ENCODE data around the gene CLPTM1L.
"Not testable (repeated sequence)": the region's sequence is repeated elsewhere in the genome, so short reads cannot be mapped to it uniquely, and the experiment has no call there.

The CLPTM1L gene

DNA sequence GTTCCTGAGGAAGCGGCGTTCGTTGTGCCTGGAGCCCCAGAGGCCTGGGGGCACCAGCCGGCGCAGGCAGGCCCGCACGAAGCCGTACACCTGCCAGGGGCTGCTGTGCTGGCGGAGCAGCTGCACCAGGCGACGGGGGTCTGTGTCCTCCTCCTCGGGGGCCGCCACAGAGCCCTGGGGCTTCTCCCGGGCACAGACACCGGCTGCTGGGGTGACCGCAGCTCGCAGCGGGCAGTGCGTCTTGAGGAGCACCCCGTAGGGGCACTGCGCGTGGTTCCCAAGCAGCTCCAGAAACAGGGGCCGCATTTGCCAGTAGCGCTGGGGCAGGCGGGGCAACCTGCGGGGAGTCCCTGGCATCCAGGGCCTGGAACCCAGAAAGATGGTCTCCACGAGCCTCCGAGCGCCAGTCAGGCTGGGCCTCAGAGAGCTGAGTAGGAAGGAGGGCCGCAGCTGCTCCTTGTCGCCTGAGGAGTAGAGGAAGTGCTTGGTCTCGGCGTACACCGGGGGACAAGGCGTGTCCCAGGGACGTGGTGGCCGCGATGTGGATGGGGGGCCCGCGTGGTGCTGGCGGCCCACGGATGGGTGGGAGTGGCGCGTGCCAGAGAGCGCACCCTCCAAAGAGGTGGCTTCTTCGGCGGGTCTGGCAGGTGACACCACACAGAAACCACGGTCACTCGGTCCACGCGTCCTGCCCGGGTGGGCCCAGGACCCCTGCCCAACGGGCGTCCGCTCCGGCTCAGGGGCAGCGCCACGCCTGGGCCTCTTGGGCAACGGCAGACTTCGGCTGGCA, 51.3 kb downstream of the CLPTM1L start:
- DNase-seq (ENCODE audit: low read depth in 3 of 3, low spot score in 1 of 3) = no peak

DNA sequence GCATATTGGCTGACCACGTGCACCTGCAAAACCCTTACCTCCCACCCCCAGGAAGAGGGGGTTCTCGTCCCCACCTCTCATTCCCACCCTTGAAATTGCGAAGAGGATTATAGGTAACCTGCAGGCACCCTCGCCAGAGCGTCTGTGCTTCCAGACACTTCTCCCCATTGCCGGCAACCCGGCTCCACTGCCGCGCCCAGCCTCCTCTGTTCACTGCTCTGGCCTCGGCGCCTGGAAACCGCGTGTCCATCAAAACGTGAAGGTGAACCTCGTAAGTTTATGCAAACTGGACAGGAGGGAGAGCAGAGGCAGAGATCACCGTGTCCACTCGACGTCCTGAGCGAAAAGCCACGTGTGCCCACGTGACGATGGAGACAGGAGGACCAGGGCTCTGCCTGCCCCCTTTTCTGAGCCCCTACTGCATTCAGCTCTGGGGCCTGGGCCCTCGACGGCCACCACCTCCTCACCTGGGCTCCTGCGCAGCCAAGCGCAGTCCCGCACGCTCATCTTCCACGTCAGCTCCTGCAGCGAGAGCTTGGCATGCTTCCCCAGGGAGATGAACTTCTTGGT, 52.0 kb downstream of the CLPTM1L start:
- DNase-seq (ENCODE audit: low read depth in 3 of 3, low spot score in 1 of 3) = no peak

DNA sequence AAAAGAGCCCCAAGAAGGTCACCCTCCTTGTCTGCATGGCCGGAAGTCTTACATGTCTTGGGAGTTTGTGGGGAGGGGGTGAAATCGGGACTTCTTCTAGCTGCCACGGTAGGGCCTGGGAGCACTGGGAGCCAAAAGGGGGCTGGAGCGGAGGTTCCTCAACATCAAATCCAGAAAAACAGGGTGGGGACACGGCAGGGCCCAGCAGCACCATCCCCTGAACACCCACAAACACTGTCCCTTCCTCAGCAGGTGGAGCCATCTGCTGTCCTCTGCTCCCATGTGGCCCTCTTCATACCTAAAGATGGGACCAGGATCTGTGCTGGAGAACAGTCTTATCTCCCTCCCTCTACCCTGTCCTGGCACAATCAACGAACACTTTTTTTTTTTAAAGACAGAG, 52.8 kb downstream of the CLPTM1L start:
- no peak for DNase-seq (ENCODE audit: low read depth in 3 of 3, low spot score in 1 of 3)

DNA sequence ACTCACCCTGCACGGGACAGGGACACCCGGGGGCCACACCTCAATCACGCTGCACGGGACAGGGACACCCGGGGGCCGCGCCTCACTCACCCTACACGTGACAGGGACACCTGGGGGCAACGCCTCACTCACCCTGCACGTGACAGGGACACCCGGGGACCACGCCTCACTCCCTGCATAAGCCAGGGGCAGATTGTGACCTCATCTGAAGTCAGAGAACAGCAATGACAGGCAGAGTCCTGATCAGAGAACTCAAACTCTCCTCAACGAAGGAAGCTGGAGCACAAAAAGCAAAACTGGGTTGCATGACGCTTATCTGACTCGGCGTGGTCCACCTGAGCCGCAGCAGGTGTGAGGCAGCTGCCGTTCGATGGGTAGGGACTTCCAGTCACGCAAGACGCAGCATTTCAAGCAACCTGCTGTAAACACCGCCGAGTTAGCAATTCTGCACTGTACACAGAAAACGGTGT, 53.3 kb downstream of the CLPTM1L start:
- no peak for DNase-seq (ENCODE audit: low read depth in 3 of 3, low spot score in 1 of 3)

DNA sequence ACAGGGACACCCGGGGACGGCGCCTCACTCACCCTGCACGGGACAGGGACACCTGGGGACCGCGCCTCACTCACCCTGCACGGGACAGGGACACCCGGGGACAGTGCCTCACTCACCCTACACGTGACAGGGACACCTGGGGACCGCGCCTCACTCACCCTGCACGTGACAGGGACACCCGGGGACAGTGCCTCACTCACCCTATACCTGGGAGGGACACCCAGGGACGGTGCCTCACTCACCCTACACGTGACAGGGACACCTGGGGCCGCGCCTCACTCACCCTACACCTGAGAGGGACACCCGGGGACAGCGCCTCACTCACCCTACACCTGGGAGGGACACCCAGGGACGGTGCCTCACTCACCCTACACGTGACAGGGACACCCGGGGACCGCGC, 53.9 kb downstream of the CLPTM1L start:
- not testable (repeated sequence) for DNase-seq (ENCODE audit: low read depth in 3 of 3, low spot score in 1 of 3)

DNA sequence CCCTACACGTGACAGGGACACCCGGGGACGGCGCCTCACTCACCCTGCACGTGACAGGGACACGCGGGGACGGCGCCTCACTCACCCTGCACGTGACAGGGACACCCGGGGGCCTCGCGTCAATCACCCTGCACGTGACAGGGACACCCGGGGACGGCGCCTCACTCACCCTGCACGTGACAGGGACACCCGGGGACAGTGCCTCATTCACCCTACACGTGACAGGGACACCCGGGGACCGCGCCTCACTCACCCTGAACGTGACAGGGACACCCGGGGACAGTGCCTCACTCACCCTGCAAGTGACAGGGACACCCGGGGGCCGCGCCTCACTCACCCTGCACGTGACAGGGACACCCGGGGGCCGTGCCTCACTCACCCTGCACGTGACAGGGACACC, 55.3 kb downstream of the CLPTM1L start:
- not testable (repeated sequence) for DNase-seq (ENCODE audit: low read depth in 3 of 3, low spot score in 1 of 3)

DNA sequence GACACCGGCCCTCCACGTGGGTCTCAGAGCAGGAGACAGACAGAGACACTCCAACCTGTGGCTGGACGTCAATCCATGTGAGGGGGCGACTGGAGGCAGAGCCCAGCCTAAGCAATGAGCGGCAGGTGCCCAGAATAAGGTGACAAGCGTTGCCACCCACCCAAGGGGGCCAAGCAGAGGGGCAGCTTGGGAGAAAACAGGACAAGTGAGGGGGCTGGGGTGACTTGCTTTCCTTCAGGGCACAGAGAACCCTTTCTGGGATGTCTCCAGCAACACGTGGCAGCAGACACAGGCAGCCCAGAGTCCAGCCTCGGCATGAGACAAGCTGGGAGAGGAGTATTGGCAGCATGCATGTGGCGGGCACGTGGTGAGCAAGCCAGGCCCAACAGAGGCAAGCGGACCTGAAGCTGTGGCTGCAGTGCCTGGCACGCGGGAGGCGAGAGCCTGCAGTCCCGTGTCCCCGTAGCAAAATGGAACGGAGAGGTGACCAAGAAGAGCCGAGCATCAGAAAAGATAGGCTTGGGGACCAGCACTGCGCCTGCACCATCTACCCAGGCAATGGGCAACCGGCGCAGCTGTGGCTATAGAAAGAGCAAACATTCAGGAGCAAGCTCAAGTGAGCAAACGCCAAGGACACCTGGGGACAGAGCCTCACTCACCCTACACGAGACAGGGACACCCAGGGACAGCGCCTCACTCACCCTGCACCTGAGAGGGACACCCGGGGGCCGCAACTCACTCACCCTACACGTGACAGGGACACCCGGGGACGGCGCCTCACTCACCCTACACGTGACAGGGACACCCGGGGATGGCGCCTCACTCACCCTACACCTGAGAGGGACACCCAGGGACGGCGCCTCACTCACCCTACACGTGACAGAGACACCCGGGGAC, 56.2 kb downstream of the CLPTM1L start:
- DNase-seq (ENCODE audit: low read depth in 3 of 3, low spot score in 1 of 3) = no peak

DNA sequence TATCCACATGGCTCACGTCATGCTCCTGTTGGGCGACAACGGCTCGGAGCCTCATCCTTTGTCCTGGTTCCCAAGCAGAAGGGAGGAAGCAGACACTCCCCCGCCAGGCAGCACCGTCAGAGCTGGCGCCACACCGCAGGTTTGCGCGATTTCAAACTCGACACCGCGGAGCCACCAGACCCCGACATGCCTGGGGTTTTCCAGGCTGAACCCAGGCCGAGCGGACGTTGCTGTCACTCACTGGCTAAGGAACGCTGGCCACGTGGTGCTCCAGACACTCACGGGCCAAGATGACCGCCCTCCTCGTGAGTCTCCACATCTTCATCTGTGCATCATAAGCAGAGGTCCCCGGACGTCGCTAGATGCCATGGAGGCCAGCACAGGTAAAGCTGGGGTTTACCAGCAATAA, 59.0 kb downstream of the CLPTM1L start:
- no peak for DNase-seq (ENCODE audit: low read depth in 3 of 3, low spot score in 1 of 3)

DNA sequence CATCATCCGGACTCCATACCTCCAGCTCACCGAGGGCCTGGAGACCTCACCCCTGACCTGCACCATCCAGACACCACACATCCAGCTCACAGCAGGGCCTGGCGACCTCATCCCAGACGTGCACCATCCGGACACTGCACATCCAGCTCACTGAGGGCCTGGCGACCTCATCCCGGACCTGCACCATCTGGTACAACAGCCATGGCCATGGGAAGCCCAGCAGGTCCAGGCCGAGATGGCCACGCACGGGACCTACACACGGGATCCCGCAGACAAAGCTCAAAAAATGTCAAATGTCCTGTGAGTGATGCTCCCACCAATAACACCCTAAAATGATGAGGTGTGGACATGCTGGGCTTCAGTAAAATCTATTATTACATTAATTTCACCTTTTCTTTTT, 59.8 kb downstream of the CLPTM1L start:
- no peak for DNase-seq (ENCODE audit: low read depth in 3 of 3, low spot score in 1 of 3)

DNA sequence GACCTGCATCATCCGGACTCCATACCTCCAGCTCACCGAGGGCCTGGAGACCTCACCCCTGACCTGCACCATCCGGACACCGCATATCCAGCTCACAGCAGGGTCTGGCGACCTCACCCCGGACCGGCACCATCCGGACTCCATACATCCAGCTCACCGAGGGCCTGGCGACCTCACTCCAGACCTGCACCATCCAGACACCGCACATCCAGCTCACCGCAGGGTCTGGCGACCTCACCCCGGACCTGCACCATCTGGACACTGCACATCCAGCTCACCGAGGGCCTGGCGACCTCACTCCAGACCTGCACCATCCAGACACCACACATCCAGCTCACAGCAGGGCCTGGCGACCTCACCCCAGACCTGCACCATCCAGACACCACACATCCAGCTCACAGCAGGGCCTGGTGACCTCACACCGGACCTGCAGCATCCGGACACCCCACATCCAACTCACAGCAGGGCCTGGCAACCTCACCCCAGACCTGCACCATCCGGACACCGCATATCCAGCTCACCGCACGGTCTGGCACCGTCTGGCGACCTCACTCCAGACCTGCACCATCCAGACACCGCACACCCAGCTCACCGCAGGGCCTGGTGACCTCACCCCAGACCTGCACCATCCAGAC, 60.4 kb downstream of the CLPTM1L start:
- DNase-seq (ENCODE audit: low read depth in 3 of 3, low spot score in 1 of 3) = not testable (repeated sequence)

DNA sequence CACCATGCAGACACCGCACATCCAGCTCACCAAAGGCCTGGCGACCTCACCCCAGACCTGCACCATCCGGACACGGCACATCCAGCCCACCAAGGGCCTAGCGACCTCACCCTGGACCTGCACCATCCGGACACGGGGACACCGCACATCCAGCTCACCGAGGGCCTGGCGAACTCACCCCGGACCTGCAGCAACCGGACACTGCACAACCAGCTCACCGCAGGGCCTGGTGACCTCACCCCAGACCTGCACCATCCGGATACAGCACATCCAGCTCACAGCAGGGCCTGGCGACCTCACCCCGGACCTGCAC, 61.2 kb downstream of the CLPTM1L start:
- not testable (repeated sequence) for DNase-seq (ENCODE audit: low read depth in 3 of 3, low spot score in 1 of 3)

DNA sequence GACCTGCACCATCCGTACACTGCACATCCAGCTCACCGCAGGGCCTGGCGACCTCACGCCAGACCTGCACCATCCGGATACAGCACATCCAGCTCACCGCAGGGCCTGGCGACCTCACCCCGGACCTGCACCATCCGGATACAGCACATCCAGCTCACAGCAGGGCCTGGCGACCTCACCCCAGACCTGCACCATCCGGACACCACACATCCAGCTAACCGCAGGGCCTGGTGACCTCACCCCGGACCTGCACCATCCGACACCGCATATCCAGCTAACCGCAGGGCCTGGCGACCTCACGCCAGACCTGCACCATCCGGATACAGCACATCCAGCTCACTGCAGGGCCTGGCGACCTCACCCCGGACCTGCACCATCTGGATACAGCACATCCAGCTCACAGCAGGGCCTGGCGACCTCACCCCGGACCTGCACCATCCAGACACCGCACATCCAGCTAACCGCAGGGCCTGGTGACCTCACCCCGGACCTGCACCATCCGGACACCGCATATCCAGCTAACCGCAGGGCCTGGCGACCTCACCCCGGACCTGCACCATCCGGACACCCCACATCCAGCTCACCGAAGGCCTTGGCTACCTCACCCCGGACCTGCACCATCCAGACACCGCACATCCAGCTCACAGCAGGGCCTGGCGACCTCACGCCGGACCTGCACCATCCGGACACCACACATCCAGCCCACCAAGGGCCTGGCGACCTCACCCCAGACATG, 61.7 kb downstream of the CLPTM1L start:
- not testable (repeated sequence) for DNase-seq (ENCODE audit: low read depth in 3 of 3, low spot score in 1 of 3)

DNA sequence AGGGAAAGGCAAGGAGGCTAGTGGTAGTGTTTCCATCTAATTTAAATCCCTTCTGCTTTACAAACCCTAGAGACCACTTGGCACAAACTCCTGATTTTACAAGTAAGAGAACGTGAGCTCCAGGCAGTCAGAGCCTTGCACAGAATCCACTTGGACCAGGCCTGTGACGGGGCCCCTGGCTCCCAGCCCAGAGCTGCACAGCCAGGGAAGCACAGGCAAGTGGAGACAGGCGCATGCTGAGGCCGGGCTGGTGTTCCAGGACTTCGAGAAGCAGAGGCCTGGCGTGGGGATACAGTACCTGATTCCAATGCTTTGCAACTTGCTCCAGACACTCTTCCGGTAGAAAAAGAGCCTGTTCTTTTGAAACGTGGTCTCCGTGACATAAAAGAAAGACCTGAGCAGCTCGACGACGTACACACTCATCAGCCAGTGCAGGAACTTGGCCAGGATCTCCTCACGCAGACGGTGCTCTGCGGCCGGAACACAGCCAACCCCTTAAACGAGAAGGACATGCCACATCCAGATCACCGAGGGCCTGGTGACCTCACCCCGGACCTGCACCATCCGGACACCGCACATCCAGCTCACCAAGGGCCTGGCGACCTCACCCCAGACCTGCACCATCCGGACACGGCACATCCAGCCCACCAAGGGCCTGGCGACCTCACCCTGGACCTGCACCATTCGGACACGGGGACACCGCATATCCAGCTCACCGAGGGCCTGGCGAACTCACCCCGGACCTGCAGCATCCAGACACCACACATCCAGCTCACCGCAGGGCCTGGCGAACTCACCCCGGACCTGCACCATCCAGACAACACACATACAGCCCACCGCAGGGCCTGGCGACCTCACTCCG, 62.5 kb downstream of the CLPTM1L start:
- DNase-seq (ENCODE audit: low read depth in 3 of 3, low spot score in 1 of 3) = no peak

DNA sequence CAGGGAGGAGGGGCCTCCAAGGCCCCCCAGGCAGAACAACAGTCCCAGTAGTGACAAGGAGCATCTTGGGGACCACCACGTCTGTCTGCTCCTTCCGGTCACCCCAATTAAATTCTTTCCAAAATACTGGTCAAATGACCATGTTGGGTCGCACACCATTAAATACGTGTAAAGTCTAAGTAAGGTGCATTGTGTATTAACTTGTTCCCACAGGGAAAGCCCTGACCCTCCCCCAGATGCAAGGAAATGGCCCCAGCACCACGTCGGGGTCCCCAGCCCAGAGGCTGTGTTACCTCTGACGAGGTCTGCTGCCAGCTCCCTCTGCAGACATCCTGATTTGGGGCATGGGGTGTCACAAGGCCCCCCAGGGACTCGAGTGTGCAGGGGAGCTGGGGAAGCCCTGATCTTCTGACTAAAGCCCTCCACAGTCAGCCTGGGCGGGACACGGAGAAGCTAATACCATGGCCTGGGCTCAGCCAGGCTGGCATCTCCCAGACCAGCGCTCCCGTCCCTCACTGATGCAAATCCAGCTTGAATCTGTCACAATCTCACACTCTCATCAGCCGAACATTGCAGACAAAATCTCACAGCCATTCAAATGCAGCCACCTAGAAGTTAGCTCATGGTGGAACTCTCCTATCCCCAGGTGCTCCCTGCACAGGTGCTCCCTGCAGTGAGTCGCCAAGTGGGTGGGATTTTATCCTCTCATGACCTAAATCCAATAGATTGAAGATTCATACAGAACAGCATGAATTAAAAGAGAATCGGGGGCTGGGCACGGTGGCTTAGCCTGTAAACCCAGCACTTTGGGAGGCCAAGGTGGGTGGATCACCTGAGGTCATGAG, 63.6 kb downstream of the CLPTM1L start:
- DNase-seq (ENCODE audit: low read depth in 3 of 3, low spot score in 1 of 3) = no peak

DNA sequence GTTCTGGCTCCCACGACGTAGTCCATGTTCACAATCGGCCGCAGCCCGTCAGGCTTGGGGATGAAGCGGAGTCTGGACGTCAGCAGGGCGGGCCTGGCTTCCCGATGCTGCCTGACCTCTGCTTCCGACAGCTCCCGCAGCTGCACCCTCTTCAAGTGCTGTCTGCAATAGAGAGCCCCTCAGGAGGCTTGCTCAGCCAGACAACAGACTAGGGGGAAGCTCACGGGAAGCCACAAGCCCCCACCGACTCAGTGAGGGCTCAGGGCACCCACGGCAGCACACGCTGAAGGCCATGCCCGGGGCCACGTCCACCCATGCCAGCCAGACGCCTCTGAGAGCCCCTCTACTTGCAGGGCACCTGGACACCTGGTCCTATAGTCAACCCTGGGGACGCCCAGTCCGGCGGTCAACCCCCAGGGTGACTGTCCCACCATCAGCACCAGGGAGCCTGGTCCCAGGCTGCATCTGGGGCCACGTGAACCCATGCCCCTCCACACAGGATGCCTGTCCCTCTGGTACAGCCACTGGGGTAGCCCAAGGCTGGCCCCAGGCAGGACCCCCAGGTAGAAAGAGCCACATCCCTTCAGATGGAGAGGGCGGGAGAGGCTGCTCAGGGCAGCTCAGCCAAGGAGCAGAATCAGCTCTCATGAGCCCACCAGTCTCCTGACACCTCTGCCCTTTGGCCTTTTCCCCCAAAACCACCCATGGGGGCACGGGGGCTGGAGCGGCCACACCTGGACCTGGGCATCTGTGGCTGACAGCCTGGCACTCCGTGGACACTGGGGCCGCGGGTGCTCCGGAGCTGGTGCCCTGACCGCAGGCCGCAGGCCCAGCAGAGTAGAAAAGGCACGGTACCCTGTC, 64.5 kb downstream of the CLPTM1L start:
- DNase-seq (ENCODE audit: low read depth in 3 of 3, low spot score in 1 of 3) = no peak

DNA sequence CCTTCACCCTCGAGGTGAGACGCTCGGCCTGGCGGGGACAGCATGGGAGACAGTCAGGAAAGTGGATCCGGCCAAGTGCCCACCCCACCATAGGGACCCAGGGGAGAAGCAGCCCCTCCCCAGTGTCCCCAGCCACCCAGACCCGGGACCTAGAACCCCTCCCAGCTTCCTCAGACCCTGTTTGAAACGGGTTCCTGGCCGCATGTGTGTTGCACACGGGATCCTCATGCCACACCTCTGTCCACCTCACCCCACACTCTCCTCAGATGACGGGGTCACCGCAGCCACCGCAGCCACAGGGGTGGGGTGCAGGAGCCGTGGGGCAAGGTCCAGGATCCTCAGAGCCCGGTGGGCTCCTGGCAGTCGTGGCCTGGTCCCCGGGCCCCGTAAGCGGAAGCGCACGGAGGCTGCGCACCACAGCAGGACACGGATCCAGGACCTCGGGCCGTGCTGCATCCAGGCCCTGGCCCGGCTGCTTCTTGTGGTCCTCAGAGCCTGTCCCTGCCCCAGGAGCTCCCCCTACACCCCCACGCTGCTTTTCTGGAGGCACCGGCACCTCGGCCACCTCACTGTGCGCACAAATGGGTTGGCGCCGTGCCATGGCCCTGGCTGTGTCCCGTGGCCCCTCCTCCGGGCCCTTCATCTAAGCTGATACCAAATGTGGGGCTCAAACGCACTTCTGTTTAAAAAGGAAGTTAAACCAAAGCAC, 65.3 kb downstream of the CLPTM1L start:
- DNase-seq (ENCODE audit: low read depth in 3 of 3, low spot score in 1 of 3) = no peak

DNA sequence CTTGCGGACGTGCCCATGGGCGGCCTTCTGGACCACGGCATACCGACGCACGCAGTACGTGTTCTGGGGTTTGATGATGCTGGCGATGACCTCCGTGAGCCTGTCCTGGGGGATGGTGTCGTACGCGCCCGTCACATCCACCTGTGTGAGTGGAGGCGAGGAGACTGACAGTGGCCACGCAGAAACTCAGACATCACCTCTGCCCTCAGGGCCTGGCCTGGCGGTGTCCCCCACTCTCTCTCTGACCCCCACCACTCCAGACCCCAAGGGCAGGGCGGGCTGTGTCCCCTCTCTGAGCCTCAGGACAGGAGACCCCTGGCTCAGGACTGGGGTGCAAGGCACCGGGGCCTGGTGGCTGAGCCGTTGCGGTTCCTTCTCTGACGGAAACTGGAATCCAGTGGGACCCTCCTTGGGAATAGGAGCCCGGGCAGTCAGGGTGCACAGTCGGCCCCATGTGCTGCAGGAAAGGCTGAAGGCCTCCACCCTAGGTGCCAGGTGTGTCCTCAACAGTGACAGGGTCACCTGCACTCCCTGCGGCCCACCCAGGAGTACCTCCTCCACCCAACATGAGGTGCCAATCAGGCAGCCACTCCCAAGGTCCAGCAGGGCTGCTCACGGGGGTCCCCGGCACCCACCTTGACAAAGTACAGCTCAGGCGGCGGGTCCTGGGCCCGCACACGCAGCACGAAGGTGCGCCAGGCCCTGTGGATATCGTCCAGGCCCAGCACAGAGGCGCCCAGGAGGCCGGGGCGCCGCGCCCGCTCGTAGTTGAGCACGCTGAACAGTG, 66.0 kb downstream of the CLPTM1L start:
- DNase-seq (ENCODE audit: low read depth in 3 of 3, low spot score in 1 of 3) = no peak
